Dedifferentiated amniotic fluid mesenchymal stem cell (primary cell): Measurements from ENCODE around the gene CFAP74.

Experiments
- DNase-seq: peaks from one replicate; pipeline ENCODE4 v3.0.0-alpha.2; 2016; ENCODE audit errors: extremely low spot score

The CFAP74 gene

GRCh38 chr1:2021550-2021949, 18.0 kb upstream of the CFAP74 start:
- DNase-seq: no peak

GRCh38 chr1:2020310-2020655, 16.7 kb upstream of the CFAP74 start:
- DNase-seq: no peak

GRCh38 chr1:2019571-2020309, 16.2 kb upstream of the CFAP74 start:
- no peak for DNase-seq

GRCh38 chr1:2019172-2019543, 15.6 kb upstream of the CFAP74 start, which contains the start of gene GABRD:
GABRD (plus strand) TSS chr1:2019345; CDS start chr1:2019424, 79 bp downstream.
- DNase-seq: no peak

- DNase-seq: no peak
Measured at GRCh38 chr1:2018217-2019171, 14.9 kb upstream of the CFAP74 start.

GRCh38 chr1:2016123-2016522, 12.5 kb upstream of the CFAP74 start:
- DNase-seq: no peak

GRCh38 chr1:2014741-2015735, 11.5 kb upstream of the CFAP74 start:
- no peak for DNase-seq

GRCh38 chr1:2014181-2014580, 10.6 kb upstream of the CFAP74 start:
- DNase-seq: no peak

GRCh38 chr1:2009101-2010053, 5.8 kb upstream of the CFAP74 start:
- DNase-seq: no peak

GRCh38 chr1:2004856-2005255, 1.3 kb upstream of the CFAP74 start:
- DNase-seq: no peak

- DNase-seq: no peak
Measured at GRCh38 chr1:2001773-2002411, 1.7 kb downstream of the CFAP74 start.

- DNase-seq: no peak
Measured at GRCh38 chr1:2000850-2001249, 2.7 kb downstream of the CFAP74 start.

GRCh38 chr1:2000432-2000831, 3.2 kb downstream of the CFAP74 start:
- no peak for DNase-seq

GRCh38 chr1:1997576-1997975, 6.0 kb downstream of the CFAP74 start:
- no peak for DNase-seq

- no peak for DNase-seq
Measured at GRCh38 chr1:1996207-1996651, 7.4 kb downstream of the CFAP74 start.

- DNase-seq: no peak
Measured at GRCh38 chr1:1994536-1994935, 9.1 kb downstream of the CFAP74 start.

GRCh38 chr1:1990222-1990621, 13.4 kb downstream of the CFAP74 start:
- no peak for DNase-seq

- DNase-seq: no peak
Measured at GRCh38 chr1:1989789-1990188, 13.8 kb downstream of the CFAP74 start.

GRCh38 chr1:1989102-1989542, 14.5 kb downstream of the CFAP74 start:
- DNase-seq: no peak
